NCI-H748 treated with DMSO at 0.1 percent for 48 hours (cell line): Measurements from ENCODE around the gene DLGAP1.
"Not testable (repeated sequence)": the region's sequence is repeated elsewhere in the genome, so short reads cannot be mapped to it uniquely, and the experiment has no call there.

Source experiments
- DNase-seq: peaks from one replicate; lab custom pipeline; 2025; lab: John Stamatoyannopoulos, UW

The DLGAP1 gene

GRCh38 chr18:4385876-4386275, 69.2 kb downstream of the DLGAP1 start:
- DNase-seq = no peak

DNA sequence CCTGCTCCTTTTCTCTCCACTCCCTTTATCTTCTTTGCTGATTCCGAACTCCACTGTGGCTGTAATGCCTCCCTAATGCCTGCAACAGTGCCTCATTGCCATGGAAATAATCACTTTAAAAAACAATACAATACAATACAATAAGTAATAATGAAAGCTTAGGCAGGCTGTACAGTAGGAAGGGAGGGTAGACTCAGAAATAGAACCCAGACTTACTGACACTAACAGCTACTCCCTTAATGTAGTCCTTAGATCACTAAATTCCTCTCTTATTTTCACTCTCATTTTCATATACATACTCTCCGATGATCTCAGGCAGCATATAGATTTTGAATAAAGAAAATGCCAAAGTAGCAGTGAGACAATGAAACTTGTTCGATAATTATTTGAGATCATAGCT, 70.2 kb downstream of the DLGAP1 start:
- no peak for DNase-seq

GRCh38 chr18:4374564-4374963, 80.5 kb downstream of the DLGAP1 start:
- DNase-seq = no peak

DNA sequence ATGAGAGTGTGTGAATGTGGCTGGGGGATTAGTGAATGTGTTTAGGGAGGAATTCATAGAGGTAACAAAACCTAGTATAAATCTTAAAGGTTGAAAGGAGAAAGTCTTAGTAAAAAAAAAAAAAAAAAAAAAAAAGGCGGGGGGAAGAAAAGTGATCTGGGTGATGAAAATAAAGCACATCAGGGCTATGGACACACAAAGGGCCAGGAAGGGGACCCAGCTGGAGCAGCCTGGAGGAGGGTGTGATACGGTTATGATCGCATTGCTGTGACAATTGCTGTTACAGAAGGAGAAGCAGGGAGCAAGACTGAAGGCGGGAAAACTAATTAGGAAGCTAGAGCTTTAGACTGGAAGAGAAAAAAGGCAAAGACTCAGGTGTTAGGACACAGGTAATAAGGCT, 85.4 kb downstream of the DLGAP1 start:
- DNase-seq = no peak

DNA sequence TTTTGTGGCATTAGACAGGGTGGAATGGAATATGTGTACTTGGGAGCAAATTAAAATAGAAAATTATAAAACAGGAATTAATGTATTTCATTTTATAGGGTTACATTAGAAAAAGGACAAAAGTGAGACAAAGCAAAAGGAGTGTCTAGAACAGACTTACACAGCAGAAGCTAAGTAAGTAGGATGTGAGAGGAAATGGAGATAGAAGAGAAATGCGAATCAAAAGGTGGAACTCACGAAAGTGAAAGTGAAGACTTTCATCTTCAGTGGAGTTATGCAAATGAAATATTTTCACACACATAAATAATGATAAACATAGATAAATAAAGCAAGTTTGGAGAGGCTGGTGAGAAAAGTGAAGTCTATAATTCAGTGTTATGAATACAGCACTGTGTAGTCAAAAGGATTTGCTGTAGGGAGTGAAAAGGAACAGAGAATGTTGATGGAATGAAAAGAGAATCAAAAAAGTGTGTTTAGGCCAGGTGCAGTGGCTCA, 94.8 kb downstream of the DLGAP1 start:
- no peak for DNase-seq

- no peak for DNase-seq
Observed at GRCh38 chr18:4358618-4359017, 96.5 kb downstream of the DLGAP1 start.

GRCh38 chr18:4357579-4357978, 97.5 kb downstream of the DLGAP1 start:
- no peak for DNase-seq

DNA sequence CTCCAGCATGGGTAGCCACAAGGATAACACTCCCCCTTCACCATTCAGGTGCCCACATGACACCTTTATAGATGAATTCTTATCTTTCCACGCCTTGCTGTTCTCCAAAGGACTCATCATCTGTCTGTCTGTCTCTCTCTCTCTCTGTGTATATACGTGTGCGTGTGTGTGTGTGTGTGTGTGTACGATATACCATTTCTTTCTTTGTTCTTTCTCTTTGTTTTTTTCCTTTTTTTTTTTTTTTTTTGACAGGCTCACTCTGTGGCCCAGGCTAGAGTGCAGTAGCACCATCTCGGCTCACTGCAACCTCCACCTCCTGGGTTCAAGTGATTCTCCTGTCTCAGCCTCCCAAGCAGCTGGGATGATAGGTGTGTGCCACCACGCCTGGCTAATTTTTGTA, 98.2 kb downstream of the DLGAP1 start:
- no peak for DNase-seq

GRCh38 chr18:4353853-4354418, 101.2 kb downstream of the DLGAP1 start:
- no peak for DNase-seq

- DNase-seq = no peak
Observed at GRCh38 chr18:4352746-4353551, 102.2 kb downstream of the DLGAP1 start.

DNA sequence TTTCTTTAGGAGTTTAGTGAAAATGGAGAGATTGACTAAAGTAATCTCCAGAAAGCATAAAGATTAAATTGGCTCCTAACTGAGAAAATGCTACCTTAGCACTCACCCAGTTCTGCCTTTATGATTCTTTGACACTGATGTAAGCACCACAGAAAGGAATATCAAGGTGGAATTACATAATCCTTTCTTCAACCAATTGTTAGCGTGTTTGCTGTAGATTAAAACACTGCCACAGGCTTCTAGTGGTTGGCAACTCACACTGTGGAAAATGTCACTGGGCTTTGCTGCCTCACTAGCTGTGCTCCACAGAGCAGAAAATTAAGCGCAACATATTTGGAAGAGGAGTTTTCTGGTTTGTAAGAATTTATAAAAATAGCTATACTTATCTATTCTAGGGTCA, 104.1 kb downstream of the DLGAP1 start:
- DNase-seq = no peak

GRCh38 chr18:4335386-4335785, 119.7 kb downstream of the DLGAP1 start:
- DNase-seq = no peak

GRCh38 chr18:4333043-4333442, 122.1 kb downstream of the DLGAP1 start:
- DNase-seq = no peak

- no peak for DNase-seq
Observed at GRCh38 chr18:4319738-4320677, 135.1 kb downstream of the DLGAP1 start.

- no peak for DNase-seq
Observed at GRCh38 chr18:4318311-4318710, 136.8 kb downstream of the DLGAP1 start.

DNA sequence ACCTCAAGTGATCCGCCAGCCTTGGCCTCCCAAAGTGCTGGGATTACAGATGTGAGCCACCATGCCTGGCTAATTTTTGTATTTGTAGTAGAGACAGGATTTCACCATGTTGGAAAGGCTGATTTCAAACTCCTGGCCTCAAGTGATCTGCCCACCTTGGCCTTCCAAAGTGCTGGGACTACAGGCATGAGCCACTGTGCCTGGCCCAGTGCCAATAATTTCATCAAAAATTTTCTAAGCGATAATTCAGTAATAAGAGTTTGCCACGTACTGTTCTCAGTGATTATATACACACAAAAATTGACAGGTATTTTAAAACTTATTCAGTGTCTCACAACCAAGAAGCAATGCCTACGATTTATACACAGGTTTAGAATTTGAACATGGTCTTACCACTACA, 143.2 kb downstream of the DLGAP1 start:
- not testable (repeated sequence) for DNase-seq

DNA sequence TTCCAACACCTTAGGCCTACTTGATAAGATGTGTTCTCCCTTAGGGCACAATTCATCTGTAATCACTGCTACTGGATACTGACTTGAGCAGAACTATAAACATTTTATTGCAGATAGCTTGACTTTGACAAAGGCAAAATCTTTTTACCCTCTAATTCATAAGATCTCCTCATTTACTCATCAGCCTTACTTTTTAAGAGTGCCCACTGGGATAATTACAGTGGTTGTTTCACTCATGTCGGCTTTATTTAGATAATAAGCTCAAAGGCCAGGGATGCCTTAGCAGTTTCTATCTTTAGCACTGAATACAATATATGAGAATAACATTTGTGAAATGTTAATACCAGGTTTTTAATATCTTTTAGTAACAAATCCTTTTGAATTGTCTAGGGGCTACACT, 144.0 kb downstream of the DLGAP1 start:
- no peak for DNase-seq

DNA sequence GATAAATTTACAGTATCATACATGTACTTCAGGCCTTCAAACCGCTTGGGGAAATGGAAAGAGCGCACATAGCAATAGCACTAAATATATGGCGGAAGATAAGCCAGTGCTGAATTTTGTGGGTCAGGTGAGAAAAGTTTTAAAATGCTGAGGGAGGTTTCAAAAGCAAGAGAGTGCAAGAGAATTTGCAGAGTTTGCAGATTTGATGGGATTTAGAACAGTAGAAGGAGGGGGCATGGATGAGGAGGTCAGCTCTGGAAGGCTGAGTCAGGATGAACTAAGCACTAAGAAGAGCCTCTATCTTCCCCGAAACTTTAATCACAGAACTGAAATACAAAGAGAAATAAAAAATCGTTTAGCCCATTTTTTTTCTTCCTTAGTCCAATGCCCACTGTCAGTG, 145.9 kb downstream of the DLGAP1 start:
- no peak for DNase-seq

GRCh38 chr18:4308576-4308975, 146.5 kb downstream of the DLGAP1 start:
- no peak for DNase-seq

DNA sequence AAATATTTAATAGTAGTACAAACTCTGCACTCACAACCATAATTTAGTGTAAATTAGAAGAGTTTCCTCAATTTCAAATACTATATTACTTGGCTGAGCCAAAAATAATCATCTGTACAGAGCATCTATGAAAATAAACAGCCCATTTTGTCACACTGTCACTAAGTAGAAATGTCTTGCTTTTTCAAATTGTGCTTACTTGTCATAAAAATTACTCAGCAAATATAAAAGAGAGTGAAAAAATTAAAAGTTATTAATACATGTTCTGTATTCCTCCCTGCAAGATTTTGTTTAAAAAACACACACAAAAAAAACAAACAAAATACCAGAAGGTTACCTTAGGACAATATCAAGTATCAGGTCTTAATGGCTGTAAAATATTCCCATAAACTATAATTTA, 155.7 kb downstream of the DLGAP1 start:
- no peak for DNase-seq

DNA sequence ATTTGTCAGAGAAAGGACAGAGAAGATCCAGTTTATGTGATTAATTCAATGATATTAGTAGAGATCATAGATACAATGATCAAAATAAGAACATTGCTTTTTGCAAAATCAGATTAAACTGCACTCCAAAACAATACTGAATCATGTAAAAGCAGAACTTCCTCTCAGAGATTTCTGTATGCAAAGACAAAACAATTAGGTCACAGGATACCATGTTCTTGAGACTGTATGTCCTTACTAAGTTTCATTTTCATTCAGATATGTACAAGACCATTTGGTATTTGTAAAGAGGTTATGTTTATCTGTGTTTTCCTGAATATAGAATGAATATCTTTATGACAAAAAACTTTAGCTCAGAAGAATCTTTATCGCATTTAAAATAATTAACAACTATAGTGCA, 161.8 kb downstream of the DLGAP1 start:
- no peak for DNase-seq

- DNase-seq = no peak
Observed at GRCh38 chr18:4292696-4293095, 162.4 kb downstream of the DLGAP1 start.

DNA sequence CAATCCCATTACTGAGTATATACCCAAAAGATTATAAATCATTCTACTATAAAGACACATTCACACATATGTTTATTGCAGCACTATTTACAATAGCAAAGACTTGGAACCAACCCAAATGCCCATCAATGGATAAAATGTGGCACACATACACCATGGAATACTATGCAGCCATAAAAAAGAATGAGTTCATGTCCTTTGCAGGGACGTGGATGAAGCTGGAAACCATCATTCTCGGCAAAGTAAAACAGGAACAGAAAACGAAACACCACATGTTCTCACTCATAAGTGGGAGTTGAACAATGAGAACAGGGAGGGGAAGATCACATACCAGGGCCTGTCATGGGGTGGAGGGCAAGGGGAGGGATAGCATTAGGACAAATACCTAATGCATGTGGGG, 167.8 kb downstream of the DLGAP1 start:
- not testable (repeated sequence) for DNase-seq
